HG03469 (cell line): ENCODE measurements around the gene SDHAF2.
"Not testable (repeated sequence)": the region's sequence is repeated elsewhere in the genome, so short reads cannot be mapped to it uniquely, and the experiment has no call there.

ENCODE experiments used
- ATAC-seq: cut with Tn5 transposase; IDR thresholded peaks from one replicate; pipeline ENCODE4 v1.9.1; 2021; ENCODE audit warnings: mild to moderate bottlenecking, moderate library complexity, moderate number of reproducible peaks; ENCODE audit not compliant: unreplicated experiment

Gene SDHAF2

DNA sequence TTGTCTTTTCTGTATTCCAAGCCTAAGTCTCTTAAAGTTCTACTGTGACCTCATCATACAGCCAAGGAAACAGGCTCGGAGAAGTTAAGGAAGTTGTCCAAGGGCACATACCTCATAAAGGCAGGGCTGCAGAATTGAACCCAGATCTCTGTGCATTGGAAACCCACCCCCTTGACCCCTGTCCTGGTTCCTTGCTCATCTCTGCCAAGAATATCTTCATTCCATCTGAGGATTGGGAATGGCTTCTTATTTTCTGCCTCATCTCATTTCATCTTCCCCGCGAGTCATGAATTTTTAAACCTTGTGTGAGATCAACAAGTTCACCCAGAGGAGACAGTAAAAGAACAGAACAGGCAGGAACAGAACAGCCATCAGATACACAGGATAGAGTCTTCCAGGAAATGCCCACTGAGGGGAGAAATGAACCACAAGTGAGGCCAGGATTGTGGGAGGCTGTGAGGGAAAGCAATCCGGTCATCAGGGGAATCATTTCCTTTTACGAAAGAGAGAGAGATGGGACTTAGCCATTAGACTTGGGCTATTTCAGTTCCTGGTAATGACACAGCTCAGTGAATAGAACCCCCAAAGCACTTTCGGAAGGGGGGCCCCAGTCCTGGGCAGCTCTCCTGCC lies 44.2 kb downstream of the SDHAF2 start:
- no peak for ATAC-seq

DNA sequence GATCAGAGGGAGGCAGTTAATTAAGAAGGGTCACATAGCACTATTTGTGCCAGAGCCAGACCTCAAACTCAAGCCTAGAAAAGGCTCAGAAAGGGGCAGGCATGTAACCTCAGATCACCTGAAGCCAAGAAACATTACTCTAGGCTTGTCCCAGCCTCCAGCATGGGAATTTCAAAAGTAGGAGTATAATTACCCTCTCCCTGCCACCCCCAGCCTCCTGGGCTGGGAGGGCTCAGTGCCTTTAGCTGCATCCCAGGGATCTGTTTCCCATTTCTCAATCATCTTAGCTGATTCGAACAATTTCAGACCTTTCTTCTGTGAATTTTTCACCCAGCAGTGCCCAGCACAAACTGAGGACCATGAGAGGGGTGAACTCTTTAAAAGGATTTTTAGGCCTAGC lies 45.5 kb downstream of the SDHAF2 start:
- no peak for ATAC-seq

DNA sequence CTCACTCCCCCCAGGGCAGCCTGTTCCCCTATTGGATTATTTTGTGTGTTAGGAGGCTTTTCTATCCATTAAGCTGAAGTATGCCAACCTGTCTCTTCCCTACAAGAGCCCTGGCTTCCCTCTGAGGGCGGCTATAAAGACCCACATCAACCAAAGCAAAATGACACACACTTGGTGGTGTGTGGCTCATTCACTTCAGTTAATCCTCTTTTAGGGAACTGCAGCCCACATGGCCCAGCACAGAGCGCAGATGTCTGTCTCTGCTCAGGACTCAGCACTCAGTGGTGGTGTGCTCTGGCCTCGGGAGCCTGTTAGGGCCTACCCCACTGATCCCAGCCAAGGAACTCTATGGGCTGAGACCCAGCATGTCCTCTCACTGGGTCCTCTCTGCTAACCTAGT lies 46.4 kb downstream of the SDHAF2 start:
- no peak for ATAC-seq

DNA sequence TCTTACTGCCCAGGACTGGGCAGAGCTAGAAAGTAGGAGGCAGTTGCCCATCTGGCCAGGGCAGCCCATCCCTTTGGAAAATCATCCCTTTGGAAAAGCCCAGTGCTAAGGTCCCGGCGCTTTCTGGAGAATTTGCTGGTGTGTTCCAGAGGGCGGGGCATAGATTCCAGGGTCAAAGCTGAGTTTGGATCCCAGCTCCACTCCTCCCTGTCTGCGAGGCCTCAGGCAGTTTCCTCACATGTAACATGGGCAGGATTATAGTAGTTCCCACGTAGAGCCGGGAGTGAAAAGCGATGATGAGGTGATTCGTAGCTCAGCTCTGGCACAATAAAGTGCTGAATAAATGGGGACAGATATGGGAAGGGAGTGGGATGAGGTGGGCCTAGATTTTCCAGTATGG lies 47.2 kb downstream of the SDHAF2 start:
- ATAC-seq = no peak

DNA sequence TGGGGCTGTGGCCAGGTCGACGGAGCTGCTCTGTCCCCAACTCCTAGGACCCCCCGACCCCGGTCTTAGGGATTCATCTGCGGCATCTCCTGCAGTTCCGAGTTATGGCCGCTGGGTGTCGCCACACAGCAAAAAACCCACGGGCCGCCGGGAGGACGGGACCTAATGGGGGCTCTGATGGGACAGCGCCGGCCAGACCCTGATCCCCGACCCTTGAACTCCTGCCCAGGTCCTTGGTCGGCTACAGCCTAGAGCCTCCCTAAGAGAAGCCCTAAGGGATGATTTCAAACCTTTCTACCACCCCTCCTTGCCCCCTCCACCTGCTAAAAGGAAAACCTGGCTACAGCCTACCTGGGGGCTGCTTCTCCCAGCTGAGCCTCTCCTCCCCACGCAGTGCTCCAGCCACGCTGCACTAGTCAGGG lies 47.8 kb downstream of the SDHAF2 start:
- ATAC-seq = no peak

DNA sequence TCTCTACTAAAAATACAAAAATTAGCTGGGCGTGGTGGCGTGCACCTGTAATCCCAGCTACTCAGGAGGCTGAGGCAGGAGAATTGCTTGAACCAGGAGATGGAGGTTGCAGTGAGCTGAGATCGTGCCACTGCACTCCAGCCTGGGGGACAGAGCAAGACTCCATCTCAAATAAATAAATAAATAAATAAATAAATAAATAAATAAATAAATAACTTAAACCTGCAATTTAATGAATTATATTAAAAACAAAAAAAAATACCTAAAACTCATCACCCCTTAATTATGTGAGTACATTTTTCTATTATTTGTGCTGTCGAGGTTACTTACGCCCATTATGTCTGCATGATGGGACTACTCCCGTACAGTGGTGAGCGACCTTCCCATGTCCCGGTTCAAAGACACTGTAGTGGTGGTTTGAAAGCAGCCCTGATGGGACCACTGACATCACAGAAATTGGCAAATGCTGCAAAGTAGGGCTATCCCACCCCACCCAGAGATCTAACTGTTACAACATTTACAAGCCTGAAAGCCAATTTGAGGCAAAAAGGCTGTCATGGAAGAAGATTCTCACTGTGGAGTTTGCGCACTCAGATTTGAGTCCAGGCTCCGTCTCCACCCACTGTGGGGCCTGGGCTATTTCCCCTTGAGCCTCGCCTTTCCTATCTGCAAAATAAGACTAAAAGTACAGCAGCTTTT lies 49.6 kb downstream of the SDHAF2 start:
- ATAC-seq = not testable (repeated sequence)

DNA sequence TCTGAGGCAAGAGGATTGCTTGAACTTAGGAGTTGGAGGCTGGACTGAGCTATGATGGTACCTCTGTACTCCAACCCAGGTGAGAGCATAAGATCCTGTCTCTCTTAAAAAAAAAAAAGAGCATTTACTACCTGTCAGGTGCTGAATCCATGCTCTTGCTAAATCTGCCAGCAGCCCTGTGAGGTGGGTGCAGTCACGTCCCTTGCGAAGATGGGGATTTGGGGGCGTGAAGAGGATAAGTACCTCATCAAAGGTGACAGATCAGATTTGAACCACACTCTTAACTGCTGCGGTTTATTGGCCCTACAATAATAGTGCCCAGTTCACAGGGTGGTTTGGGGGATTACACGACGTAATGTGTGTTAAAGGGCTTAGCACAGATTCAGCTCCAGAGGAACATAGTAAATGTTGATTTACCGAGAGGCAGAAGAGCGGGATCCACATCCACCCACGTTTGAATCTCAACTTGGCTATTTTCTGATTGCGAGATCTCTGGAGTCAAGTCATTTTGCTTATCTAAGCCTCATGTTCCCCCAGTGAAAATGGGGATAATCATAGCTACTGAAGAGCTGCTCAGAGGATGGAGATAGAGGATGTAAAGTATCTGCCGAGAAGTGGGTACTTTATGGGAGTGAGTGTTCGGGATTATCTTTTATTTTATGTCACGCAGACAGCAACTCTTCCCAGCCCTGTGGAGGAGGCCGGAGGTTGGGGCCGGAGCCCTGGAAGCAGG lies 50.5 kb downstream of the SDHAF2 start:
- ATAC-seq = no peak

DNA sequence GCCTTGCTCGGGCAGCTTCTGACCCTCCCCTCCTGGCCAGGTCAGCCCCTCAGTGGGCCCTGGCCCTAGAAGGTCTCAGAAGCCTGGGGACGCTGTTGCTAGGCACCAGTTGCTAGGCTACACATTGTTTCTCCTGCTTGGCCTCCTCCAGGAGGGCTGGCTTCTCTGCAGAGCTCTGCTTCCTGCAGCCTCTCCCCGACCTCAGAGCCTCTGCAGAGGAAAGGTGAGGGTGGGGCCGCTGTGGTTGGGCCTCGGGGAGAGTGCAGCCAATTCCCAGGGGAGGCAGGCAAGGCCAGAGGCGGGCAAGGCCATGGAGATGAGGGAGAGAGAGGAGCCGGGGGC lies 51.0 kb downstream of the SDHAF2 start:
- no peak for ATAC-seq

DNA sequence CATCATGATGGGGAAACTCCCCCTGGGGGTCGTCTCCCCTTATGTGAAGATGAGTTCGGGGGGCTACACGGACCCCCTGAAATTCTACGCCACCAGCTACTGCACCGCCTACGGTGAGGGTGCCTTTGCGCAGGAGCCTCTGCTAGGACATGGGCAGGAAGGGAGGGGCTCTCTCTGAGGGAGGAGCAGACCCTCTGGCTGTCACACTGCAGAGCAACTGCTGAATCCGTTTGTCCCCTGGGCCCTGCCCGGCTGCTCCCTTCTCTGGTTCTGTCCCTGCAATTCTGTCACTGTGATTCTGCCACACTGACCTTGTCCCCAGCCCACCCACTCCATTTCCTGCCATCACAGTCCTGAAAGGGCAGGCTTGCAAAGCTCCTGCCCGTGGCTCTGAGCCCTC lies 51.9 kb downstream of the SDHAF2 start:
- ATAC-seq = no peak

DNA sequence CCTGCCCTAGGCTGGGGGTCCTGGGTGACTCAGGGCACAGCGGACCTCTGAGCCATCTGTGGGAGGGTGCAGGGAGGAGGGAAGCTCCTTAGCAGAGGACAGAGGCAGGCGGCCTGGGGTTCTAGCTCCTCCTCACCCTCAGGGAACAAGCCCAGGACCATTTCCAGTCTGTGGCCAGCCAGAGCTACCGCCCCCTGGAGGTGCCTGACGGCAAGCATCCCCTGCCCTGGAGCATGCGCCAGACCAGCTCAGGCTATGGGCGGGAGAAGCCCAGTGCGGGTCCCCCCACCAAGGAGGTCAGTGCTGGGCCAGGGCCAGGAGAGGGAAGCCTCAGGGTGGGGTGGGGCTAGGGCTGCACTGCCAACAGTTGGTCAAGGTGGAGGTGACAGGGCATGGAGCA lies 52.6 kb downstream of the SDHAF2 start:
- no peak for ATAC-seq

DNA sequence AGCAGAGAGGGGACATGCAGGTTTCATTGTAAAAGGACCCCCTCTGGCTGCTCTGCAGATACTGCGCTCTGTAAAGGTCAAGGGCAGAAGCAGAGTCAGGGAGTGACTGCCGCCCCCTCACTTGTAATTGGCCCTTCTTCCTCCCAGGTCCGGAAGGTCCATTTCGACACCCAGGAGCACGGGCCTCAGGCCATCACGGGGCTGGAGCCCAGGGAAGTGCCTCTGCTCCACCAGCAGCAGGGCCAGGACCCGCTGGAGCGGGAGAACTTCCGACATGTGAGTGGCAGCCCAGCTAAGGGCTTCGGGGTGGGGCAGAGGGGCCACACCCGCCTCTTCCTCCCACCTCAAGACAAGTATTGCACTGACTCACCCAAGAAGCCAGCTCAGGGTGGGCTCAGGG lies 54.6 kb downstream of the SDHAF2 start:
- no peak for ATAC-seq

DNA sequence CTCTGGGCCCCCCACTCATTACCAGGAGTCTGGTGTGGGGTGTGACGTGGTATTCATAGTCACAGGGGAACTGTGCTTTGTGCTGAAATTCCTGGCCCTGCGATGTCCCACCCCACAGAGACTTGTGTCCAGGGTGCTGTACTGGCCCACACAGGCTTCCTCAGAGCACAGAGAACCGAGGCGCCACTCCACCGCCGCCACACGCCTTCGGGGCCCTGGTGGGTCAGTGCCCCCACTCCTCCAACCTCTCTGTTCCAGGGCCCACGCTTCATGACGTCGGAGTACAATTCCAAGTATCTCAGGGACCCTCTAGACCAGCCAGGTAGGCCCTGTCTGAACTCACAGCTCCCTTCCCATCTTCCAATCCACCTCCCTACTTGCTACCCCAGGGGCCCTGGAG lies 55.2 kb downstream of the SDHAF2 start:
- no peak for ATAC-seq

DNA sequence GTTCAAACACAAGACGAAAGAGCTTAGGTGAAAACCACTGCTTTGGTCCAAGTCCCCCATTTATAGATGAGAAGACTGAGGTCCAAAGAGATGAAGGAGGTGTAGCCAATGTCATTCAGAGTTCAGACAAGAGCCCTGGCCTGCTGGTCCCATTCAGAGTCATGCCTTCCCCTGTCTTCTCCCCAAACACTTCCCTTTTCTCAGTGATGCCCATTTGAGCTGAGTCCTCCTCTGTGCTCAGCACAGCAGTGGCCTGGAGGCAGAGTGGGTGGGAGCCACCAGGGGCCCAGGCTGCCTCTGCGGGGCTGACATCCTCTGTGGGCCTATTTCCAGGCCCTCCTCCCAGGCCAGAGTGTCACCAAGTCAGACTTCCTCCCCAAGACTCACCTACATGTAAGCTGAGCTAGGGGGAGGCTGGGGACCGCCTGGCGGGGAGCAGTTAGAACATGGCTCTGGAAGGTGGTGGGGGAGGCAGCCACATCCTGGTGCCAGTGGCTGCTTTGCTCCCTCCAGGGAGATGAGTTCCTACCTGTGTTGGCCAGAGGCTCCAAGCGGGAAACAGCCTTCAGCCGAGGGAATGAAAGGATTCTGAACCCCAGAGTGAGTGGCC lies 56.2 kb downstream of the SDHAF2 start:
- ATAC-seq = no peak

DNA sequence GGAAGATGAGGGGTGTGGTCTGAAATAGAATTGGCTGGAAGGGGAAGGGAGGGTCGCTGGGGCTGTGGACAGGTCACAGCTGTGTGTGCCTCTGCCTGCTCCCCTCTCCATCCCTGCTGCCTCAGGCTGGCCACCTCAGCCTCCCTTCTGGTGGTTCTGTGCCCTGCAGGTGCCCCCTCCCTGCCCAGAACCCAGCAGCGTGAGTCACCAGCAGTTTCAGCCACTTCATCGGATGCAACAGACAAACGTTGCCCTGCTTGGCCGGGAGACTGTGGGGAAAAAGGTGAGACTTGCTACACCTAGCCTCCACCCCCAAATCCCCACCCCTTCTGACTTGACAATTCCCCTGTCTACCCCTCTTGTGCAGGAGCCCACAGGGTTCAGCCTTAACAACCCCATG lies 56.9 kb downstream of the SDHAF2 start:
- ATAC-seq = no peak

DNA sequence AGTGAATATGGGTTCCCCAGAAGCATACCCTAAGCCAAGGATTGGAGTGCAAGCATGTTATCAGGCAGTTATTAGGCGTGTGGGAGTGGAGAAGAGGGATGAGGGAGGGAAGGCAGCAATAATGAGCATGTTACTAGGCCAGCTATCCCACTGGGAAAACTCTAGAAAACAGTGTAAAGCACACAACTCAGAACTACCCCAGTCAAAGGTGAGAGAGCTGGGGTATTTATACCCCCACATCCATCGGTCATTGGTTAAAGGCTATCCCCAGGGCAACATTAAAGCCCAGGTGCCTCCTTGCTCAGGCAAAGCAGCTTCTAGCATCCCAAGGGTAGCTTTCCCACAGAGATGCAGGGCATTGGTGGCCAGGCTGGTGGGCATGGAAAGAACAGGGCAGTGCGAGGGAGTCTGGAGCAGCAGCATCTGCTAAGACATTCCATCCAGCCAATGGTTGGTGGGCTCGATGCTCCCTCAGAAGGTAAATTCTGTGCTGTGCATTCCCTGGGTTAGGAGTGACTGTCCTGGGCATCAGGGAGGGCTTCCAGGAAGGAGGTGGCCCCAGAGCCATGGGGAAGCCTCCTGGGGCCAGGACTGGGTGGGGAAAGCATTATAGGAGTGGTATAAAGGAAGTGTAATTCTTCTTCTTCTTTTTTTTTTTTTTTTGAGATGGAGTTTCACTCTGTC lies 57.6 kb downstream of the SDHAF2 start:
- no peak for ATAC-seq

DNA sequence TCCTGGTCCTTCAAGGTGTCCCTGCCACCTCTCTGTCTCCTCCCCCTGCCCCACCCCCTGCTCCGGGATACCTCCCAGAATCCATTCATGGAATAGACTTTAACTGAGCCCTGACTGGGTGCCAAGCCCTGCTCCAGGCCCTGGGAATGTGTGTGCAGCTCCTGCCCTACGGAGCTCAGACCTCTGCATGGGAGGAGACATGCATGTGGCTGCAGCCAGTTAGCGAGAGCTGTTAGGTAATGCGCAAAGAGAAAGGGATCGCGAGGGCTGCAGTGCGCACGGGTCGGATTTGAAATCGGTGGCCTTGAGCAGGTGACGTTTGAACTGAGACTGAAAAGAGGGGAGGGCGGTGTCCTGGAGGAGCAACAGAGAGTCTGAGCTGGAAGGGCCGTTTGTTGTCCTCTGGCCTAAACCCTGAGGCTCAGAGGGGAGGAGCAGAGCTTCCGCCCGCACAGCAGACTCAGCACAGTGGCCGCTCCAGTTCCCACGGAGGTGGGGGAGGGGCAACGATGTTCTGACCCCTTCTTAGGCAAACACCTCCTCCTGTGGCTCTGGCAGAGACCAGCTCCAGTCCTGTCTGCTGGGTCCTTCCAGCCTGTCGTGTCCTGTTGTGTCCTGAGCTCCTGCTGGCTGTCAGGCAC lies 58.8 kb downstream of the SDHAF2 start:
- no peak for ATAC-seq

DNA sequence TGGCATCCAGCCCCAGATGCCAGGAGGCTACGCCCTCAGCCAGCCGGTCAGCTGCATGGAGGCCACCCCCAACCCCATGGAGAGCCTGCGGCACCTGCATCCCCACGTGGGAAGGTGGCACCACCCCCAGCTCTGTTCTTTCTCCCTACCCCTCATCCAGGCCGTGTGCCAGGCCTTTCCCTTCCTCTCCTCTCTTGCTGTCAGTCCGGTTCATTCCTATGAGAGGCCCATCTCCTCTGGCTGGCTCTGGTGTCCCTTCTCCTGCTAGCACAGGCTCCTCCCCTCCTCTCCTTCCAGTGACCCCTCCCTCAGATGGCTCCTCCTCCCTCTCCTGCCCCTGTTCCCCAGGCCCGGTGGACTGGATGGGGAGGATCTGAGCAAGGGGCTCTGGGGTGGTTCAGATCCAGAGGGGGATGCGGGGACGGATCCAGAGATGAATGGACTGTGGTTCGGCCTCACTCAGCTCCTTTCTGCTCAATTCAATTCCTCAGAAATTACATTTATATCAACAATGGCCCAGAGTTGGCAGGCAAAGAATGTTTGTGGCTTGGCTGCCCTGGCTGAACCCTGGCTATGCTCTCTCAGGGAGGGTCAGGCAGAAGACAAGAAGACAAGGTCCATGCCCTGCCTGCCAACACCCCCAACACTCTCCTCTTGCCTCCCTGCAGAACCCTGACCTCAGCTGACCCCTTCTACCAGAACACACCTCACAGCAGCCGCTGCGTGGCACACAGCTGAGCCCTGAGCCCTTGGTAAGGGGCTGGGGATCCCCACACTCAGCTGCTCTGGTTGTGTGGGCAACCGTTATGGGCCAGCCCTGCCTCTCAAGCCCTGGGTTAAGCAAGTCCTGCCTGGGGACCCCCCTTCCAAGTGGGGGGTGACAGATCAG lies 60.2 kb downstream of the SDHAF2 start:
- ATAC-seq = no peak

DNA sequence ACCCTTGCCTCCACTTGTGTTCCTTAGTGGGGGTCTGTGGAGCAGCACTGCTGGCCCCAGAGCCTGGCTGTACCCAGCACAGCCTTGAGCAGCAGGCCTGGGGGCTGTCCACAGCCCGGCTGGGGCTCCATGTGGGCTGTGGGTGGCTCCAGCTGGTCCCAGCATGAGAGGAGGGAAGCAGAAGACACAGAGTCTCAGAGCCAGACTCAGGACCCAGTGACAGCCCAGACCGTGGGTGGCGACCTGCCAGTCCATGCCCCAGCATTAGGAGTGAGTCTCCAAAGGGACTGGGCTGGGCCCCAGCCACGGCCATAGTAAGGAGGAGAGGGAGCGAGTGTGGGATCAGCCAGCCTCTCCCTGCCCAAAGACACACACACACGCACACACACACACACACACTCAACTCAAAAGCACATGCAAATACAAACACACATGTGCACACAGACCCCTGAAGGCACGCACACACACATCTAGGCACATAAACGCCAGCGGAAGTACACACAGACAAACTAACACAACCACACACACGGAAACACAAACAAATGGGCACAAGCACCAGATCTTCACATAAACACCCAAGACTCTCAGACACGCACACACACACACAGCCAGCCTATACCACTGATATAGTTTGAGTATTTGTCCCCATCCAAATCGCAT lies 61.9 kb downstream of the SDHAF2 start:
- no peak for ATAC-seq

DNA sequence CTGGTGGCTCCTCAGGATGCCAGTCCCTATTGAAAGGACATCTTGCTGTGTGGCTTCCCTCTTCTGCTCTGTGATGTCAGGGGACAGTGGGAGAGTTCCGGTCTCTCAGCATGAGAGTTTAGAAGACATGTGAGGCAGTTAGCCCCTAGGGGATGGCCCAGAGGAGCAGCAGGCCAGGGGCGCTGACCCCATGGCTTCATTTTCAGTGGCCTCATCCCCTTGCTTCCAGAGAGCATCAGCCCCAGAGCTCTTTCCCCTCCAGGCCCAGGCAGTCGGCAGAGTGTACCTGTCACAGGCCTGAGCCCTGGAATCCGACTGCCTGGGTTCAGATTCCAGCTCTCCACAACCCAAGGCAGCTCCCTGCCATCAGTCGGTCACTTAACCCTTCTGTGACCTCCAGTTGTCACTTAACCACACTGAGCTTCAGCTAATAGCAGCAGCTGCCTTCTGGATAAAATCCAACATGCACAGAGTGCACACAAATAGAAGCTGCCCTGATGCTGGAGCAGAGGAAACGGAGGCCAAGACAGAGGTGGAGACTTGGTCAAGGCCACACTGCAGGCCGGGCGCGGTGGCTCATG lies 64.5 kb downstream of the SDHAF2 start:
- ATAC-seq = no peak
